Measurements from ENCODE around the gene LRP5. TPM values are rescaled to one million over a fixed set of nuclear protein-coding genes. Genes with fewer than 3 reads are reported as not detected.

The LRP5 gene
- total RNA-seq, 1 experiment from 2014 or later, result 129 TPM

GRCh38 chr11:68454767-68455166, 142.4 kb downstream of the LRP5 start:
- no peak overlapping the region for H2AFZ ChIP-seq
- H3F3A ChIP-seq (ENCODE audit: insufficient read depth, low read depth), result peaks cover 17% of the 10 kb centered on the region; the same call in 1 of the 2 replicates
- ChIA-PET CTCF (no interaction called here), POLR2A (ENCODE audit: unreplicated experiment) (no interaction called here)
- BruUV-seq (replicated peaks), result no TSS peak
- no peaks in the 10 kb centered on the region for H3K9me2 ChIP-seq (ENCODE audit: insufficient read depth)
- TF ChIP-seq EZH2 (IDR thresholded peaks at IDR 0.05; ENCODE audit: low read depth), result no peak
- TF ChIP-seq, protein P1, sequence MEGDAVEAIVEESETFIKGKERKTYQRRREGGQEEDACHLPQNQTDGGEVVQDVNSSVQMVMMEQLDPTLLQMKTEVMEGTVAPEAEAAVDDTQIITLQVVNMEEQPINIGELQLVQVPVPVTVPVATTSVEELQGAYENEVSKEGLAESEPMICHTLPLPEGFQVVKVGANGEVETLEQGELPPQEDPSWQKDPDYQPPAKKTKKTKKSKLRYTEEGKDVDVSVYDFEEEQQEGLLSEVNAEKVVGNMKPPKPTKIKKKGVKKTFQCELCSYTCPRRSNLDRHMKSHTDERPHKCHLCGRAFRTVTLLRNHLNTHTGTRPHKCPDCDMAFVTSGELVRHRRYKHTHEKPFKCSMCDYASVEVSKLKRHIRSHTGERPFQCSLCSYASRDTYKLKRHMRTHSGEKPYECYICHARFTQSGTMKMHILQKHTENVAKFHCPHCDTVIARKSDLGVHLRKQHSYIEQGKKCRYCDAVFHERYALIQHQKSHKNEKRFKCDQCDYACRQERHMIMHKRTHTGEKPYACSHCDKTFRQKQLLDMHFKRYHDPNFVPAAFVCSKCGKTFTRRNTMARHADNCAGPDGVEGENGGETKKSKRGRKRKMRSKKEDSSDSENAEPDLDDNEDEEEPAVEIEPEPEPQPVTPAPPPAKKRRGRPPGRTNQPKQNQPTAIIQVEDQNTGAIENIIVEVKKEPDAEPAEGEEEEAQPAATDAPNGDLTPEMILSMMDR (conservative IDR thresholded peaks at IDR 0.05), result no peak
- H3K36me3 ChIP-seq (ENCODE audit: low read depth), result no peaks in the 10 kb centered on the region
- H3K27me3 ChIP-seq (ENCODE audit: insufficient read depth, low read depth), result no peaks in the 10 kb centered on the region
- no peak overlapping the region for H3K4me2 ChIP-seq
- no peaks in the 10 kb centered on the region for H3K9me3 ChIP-seq (ENCODE audit: insufficient read depth, low read depth)
- H3K27ac ChIP-seq, result no peak overlapping the region
- no peaks in the 10 kb centered on the region for H3K79me2 ChIP-seq (ENCODE audit: low read depth)
- H3K4me3 ChIP-seq, result no peak overlapping the region
- intact Hi-C loops (cut with micrococcal nuclease; ENCODE audit: unreplicated experiment), result no loop called here
- no peak for DNase-seq
- H4K20me1 ChIP-seq (ENCODE audit: insufficient read depth), result no peaks in the 10 kb centered on the region
- no peaks in the 10 kb centered on the region for H3K4me1 ChIP-seq (replicated peaks; ENCODE audit: insufficient read depth)

GRCh38 chr11:68455485-68455884, 143.1 kb downstream of the LRP5 start:
- H3K9me3 ChIP-seq (ENCODE audit: insufficient read depth, low read depth), result no peaks in the 10 kb centered on the region
- peaks cover 20% of the 10 kb centered on the region; the same call in 1 of the 2 replicates for H3F3A ChIP-seq (ENCODE audit: insufficient read depth, low read depth)
- H3K27me3 ChIP-seq (ENCODE audit: insufficient read depth, low read depth), result no peaks in the 10 kb centered on the region
- no TSS peak for BruUV-seq (replicated peaks)
- CTCF ChIA-PET, result interaction anchor here (0.7 kb wide), 1 partner anchor 1228 kb away, joined by 3 read pairs; no protein-coding TSS in a partner anchor
- POLR2A ChIA-PET (ENCODE audit: unreplicated experiment), result no interaction called here
- H3K36me3 ChIP-seq (ENCODE audit: low read depth), result no peaks in the 10 kb centered on the region
- H3K79me2 ChIP-seq (ENCODE audit: low read depth), result no peaks in the 10 kb centered on the region
- TF ChIP-seq, protein P1 (conservative IDR thresholded peaks at IDR 0.05), result no peak
- TF ChIP-seq EZH2 (IDR thresholded peaks at IDR 0.05; ENCODE audit: low read depth), result no peak
- H3K27ac ChIP-seq, result no peak overlapping the region
- no peaks in the 10 kb centered on the region for H3K4me1 ChIP-seq (replicated peaks; ENCODE audit: insufficient read depth)
- H2AFZ ChIP-seq, result no peak overlapping the region
- H4K20me1 ChIP-seq (ENCODE audit: insufficient read depth), result no peaks in the 10 kb centered on the region
- no peaks in the 10 kb centered on the region for H3K9me2 ChIP-seq (ENCODE audit: insufficient read depth)
- H3K4me2 ChIP-seq, result no peak overlapping the region
- DNase-seq, result no peak
- intact Hi-C loops (cut with micrococcal nuclease; ENCODE audit: unreplicated experiment), result no loop called here
- no peak overlapping the region for H3K4me3 ChIP-seq

DNA sequence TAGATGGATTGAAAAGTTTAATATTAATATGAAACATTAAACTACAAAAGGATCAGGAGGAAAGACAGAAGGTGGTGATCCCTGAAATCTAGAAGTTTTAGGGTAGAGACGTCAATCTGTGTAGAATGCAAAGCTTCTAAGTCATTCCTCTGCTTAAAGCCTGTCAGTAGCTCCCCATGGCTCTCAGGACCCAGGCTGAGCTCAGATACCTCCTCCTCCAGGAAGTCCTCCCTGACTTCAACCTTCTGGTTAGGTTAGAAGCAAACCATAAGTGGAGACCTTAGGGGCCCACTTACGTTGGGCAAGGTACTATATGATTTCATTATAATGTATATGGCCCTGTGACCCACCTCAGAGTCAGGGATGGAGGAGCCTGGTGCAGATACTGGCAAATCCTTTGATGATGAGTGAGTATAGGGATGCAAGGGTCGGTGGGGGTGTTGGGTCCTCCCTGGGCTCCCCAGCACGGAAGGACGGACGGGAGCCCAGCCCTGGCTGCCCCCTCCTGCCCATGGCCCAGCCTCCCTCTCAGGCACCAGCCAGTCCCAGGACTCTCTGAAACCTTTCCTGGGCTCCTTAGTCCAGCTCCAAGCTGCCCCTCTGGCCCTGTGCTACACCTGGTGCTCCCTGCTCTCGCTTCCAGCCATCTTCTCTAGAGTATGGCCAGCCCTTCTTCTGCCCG, 145.0 kb downstream of the LRP5 start:
- no peaks in the 10 kb centered on the region for H3K9me3 ChIP-seq (ENCODE audit: insufficient read depth, low read depth)
- H3F3A ChIP-seq (ENCODE audit: insufficient read depth, low read depth), result peaks cover 11% of the 10 kb centered on the region; the same call in 1 of the 2 replicates
- H2AFZ ChIP-seq, result no peak overlapping the region
- DNase-seq, result no peak
- peaks cover 10% of the 10 kb centered on the region for H4K20me1 ChIP-seq (ENCODE audit: insufficient read depth)
- intact Hi-C loops (cut with micrococcal nuclease; ENCODE audit: unreplicated experiment), result no loop called here
- peaks cover 18% of the 10 kb centered on the region for H3K79me2 ChIP-seq (ENCODE audit: low read depth)
- POLR2A ChIA-PET (ENCODE audit: unreplicated experiment), result interaction anchor here (0.6 kb wide), 1 partner anchor 86 kb away, joined by 3 read pairs; no protein-coding TSS in a partner anchor
- no peaks in the 10 kb centered on the region for H3K27me3 ChIP-seq (ENCODE audit: insufficient read depth, low read depth)
- no peaks in the 10 kb centered on the region; the same call in 1 of the 2 replicates for H3K36me3 ChIP-seq (ENCODE audit: low read depth)
- peaks cover 7% of the 10 kb centered on the region for H3K4me1 ChIP-seq (replicated peaks; ENCODE audit: insufficient read depth)
- TF ChIP-seq EZH2 (IDR thresholded peaks at IDR 0.05; ENCODE audit: low read depth), result no peak
- TF ChIP-seq, protein P1 (conservative IDR thresholded peaks at IDR 0.05), result no peak
- H3K27ac ChIP-seq, result no peak overlapping the region
- H3K4me3 ChIP-seq, result no peak overlapping the region
- CTCF ChIA-PET, result no interaction called here
- BruUV-seq (replicated peaks), result no TSS peak
- no peaks in the 10 kb centered on the region for H3K9me2 ChIP-seq (ENCODE audit: insufficient read depth)
- H3K4me2 ChIP-seq, result no peak overlapping the region
